Pancreas (tissue), 10 donors: ENCODE measurements around the gene MSMP. TPM values are rescaled to one million over a fixed set of nuclear protein-coding genes. Genes with fewer than 3 reads are reported as not detected.

ENCODE experiments used
- ATAC-seq, 4 donors: fragments of 200-7000 bp; cut with Tn5 transposase; one replicate each; pipeline versions ENCODE4 v1.8.0 to v1.9.1; 2020; ENCODE audit warnings: mild to moderate bottlenecking in 4 of 4, moderate library complexity in 4 of 4
- DNase-seq, 6 donors: peaks; one replicate each; pipeline ENCODE4 v3.0.0-alpha.2; 2020
- FAIRE-seq: peaks from 2 replicates; lab custom pipeline; 2012; peaks lifted over from hg19 to GRCh38; lab: Jason Lieb, UNC
- H3K27ac ChIP-seq, 4 donors: fragments of 200-600 bp; sonication (generic); 1 replicate in 3 of 4; 2 replicates in 1 of 4; pipeline versions ENCODE4 v1.5.0 to v1.8.0; 2020
- H3K27me3 ChIP-seq, 4 donors: fragments of 200-600 bp; one replicate each; pipeline ENCODE4 v1.8.0; 2021
- H3K36me3 ChIP-seq, 3 donors: fragments of 200-600 bp; sonication (generic) in 1 of 3; one replicate each; pipeline versions ENCODE4 v1.5.0 to v1.8.0; 2020 to 2021
- H3K4me1 ChIP-seq, 3 donors: fragments of 200-600 bp; one replicate each; pipeline ENCODE4 v1.8.0; 2021
- H3K4me3 ChIP-seq, 4 donors: fragments of 200-600 bp; sonication (generic) in 2 of 4; one replicate each; pipeline versions ENCODE4 v1.5.0 to v1.8.0; 2020 to 2021
- H3K9me3 ChIP-seq, 4 donors: fragments of 200-600 bp; one replicate each; pipeline ENCODE4 v1.8.0; 2021
- WGBS, 2 donors: extraction: QIAGEN DNeasy Blood & Tissue Kit; methylation state at CpG; one replicate each; pipeline ENCODE4 v1.1.7; 2013; 5-methylcytosine and 5-hydroxymethylcytosine counted together
- intact Hi-C, 3 donors: fragments of 100-400 bp; cut with DNase I; formaldehyde crosslinking; loops; one replicate each; pipeline versions ENCODE4 v1.11.1 to v1.14.2; 2022
- polyA plus RNA-seq, 2 donors: library from polyadenylated mRNA; stranded (reverse); fragments of 200-250 nt; gene quantifications; one replicate each; pipeline ENCODE4 v1.2.3, GENCODE V29; 2013
- total RNA-seq, 6 donors: library from RNA; stranded (reverse); fragmentation: NEBNext Ultra II Directional in 4 of 6; extraction: Animal tissue kit (Norgen Biotek cat#: 25700) in 4 of 6; gene quantifications; one replicate each; pipeline versions ENCODE4 v1.2.1 to v1.2.4, GENCODE V29; 2021 to 2023
- TF ChIP-seq, protein P1 (sequence below), 4 donors: fragments of 200-600 bp; sonication (generic) in 3 of 4; IDR thresholded peaks; one replicate each; pipeline versions ENCODE4 v1.5.0 to v1.8.0; 2021; ENCODE audit warnings: antibody characterized with exemption in 4 of 4
- donor health status: healthy with polysubstance abuse.
- donor health status: DM: no; HTN: no; CAD: no; lungs with moderate emphysema.
- donor health status: DM: no; HTN: no; CAD: no.
- donor health status: control.
- donor health status: control.
- donor health status: Bipolar disorder and iron deficiency.
- donor health status: DM: yes; HTN: yes; CAD: no.
- donor health status: DM: no; HTN: no; CAD: no.
- donor health status: DM: no; HTN: no; CAD: no.
- donor health status: DM: yes; HTN: yes; CAD: no.

The MSMP gene
- total and polyA plus RNA-seq, 8 donors = 0.49 to 2.3 (median 0.67) TPM; not detected in 5

DNA sequence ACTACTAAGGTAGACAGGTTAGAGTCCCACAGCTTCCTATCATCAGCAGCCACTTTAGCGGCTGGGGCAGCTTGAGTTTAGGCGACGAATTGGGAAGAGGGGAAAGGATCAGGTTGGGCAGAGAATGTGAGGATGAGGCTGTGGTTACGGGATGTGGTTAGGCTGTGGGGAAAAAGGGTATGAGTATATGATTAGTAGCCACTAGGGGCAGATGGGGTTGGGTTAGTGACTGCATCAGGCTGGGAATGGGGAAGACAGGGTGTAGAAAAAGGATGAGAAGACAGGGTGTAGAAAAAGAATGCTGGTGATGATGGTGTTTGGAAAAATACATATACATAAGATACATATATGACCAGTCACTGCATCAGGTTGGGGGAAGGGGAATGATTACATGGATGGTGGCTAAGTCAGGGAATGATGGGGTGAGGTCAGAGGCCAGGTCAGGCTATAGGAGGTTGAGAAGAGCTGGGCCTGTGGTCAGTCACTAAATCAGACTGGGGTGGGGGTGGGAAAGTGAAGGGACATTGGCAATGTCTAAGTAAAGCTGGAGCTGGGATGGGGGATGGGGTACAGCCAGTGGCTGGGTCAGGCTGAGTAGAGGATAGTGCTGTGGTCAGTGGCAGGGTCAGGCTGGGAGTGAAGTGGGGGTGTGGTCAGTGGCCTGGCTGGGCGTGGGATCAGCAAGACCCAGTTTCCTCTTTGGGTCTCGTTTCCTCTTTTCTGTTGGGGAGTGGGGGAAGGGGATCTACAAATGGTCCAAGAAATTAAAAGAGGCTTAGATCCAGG, 24.2 kb downstream of the MSMP start:
- DNase-seq = peak in 1 of 6 donors; percentile 67
- no peak for ATAC-seq
- no peaks in the 10 kb centered on the region for H3K9me3 ChIP-seq
- peak overlapping the region in 2 of 4 donors; percentile 19 to 92 for H3K27ac ChIP-seq
- peak overlapping the region in 1 of 4 donors; percentile 72 for H3K4me3 ChIP-seq
- H3K36me3 ChIP-seq = peaks cover 0 to 9% (median under 1%) of the 10 kb centered on the region in 3 donors
- peaks cover 25 to 42% (median 26%) of the 10 kb centered on the region in 3 donors for H3K4me1 ChIP-seq
- TF ChIP-seq, protein P1, sequence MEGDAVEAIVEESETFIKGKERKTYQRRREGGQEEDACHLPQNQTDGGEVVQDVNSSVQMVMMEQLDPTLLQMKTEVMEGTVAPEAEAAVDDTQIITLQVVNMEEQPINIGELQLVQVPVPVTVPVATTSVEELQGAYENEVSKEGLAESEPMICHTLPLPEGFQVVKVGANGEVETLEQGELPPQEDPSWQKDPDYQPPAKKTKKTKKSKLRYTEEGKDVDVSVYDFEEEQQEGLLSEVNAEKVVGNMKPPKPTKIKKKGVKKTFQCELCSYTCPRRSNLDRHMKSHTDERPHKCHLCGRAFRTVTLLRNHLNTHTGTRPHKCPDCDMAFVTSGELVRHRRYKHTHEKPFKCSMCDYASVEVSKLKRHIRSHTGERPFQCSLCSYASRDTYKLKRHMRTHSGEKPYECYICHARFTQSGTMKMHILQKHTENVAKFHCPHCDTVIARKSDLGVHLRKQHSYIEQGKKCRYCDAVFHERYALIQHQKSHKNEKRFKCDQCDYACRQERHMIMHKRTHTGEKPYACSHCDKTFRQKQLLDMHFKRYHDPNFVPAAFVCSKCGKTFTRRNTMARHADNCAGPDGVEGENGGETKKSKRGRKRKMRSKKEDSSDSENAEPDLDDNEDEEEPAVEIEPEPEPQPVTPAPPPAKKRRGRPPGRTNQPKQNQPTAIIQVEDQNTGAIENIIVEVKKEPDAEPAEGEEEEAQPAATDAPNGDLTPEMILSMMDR (IDR thresholded peaks at IDR 0.05) = peak; percentile 11 to 35 (median 26)
- no peak for FAIRE-seq
- 45 to 61% methylated on average over 6 of the region's 6 CpGs for WGBS, 2 donors
- intact Hi-C loops = no loop called here
- no peaks in the 10 kb centered on the region for H3K27me3 ChIP-seq

DNA sequence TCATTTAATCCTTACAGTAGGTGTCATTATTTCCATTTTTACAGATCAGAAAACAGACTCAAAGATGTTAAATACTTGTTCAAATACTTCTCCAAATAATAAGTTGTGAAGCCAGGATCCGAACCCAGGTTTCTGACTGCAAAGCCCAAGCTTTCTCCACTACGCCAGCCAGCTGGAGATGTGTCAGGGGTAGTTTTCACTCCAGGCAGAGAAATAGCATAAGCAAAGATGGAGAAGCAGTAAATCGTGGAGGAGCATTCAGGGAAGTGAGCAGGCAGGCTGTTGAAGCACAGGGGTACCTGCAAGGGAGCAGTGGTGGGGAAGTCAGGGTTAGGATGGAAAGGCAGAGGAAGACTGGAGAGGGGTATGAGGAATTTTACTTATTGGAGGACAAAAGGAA, 25.0 kb downstream of the MSMP start:
- FAIRE-seq = no peak
- 77 to 87% methylated on average over 3 of the region's 3 CpGs for WGBS, 2 donors
- Histone ChIP-seq H3K27me3 (no peaks in the 10 kb centered on the region), H3K4me1 (peaks cover 24 to 40% (median 25%) of the 10 kb centered on the region in 3 donors), H3K9me3 (no peaks in the 10 kb centered on the region), H3K27ac (peak overlapping the region in 1 of 4 donors; percentile 19), H3K36me3 (peaks cover 0 to 16% (median 8%) of the 10 kb centered on the region in 3 donors), H3K4me3 (peak overlapping the region in 1 of 4 donors; percentile 72)
- no peak for DNase-seq
- ATAC-seq = no peak
- TF ChIP-seq, protein P1 (IDR thresholded peaks at IDR 0.05) = no peak
- intact Hi-C loops = no loop called here

DNA sequence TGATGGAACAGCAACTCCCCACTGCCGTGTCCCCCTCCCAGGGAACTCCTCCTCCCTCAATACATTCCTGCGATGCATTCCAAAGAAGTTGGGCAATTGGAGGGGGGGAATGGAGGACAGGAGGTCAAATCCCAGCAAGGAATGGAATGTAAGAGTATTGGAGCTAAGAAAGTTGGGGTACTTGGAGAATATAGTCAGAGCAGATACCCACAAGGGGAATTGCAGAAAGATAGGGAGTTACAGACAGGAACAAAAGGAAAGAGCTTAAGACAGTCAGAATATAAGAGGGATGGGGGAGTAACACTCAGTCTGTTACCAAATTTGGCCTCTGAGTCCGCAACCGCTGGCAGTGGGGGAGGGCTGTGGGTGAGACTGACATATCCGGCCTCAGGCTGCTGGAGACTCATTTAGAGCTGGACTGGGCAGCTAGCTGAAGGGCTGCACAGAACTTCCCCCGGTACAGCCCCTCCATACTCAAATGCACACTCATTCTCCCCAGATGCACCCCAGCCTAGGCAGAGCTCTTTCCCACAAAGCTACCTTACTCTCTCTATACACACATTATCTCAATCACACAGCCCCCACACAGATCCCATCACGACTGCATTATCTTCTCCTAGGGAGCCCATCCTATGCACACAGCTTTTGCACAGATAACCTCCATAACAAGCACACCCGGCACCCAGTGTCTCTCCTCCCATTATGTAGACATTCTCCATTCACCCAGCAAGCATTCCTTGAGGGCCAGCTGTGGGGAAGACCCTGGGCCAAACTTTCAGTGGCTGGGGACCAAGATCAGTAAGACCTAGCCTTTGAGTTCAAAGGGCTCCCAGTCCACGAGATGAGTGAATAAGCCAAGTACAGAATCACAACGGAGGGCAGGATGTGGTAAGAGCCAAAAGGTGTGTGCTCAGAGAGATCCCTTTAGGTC, 25.8 kb downstream of the MSMP start:
- Histone ChIP-seq H3K27me3 (no peaks in the 10 kb centered on the region), H3K36me3 (peaks cover 3 to 24% (median 16%) of the 10 kb centered on the region in 3 donors), H3K4me1 (peaks cover 16 to 32% (median 19%) of the 10 kb centered on the region in 3 donors), H3K4me3 (peak overlapping the region in 1 of 4 donors; percentile 23), H3K27ac (peak overlapping the region in 2 of 4 donors; percentile 11 to 28), H3K9me3 (no peaks in the 10 kb centered on the region)
- no peak for FAIRE-seq
- TF ChIP-seq, protein P1 (IDR thresholded peaks at IDR 0.05) = no peak
- DNase-seq = peak in 1 of 6 donors; percentile 56
- 32 to 36% methylated on average over 10 of the region's 10 CpGs for WGBS, 2 donors
- no peak for ATAC-seq
- intact Hi-C loops = no loop called here

DNA sequence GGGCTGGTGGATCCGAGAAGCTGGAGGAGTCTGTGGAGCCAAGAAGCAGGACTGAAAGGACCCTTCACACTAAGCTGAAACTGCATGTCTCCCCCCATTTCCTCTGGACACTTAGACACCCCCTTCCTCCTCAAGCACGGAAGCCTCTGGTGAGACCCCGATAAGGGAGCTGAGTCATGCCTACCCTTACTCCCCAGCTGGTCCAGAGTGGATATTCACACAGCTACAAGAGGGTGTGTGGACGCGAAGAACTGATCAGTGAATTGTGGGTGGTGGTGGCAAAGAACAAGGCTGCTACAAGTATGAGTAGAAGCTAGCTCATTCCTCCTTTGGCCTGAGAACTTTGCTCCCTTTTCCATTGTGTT, 26.4 kb downstream of the MSMP start:
- FAIRE-seq (no peak), ATAC-seq (no peak), DNase-seq (no peak)
- Histone ChIP-seq H3K27ac (peak overlapping the region in 1 of 4 donors; percentile 28), H3K4me3 (peak overlapping the region in 1 of 4 donors; percentile 23), H3K4me1 (peaks cover 15 to 31% (median 18%) of the 10 kb centered on the region in 3 donors), H3K36me3 (peaks cover 3 to 30% (median 20%) of the 10 kb centered on the region in 3 donors), H3K27me3 (no peaks in the 10 kb centered on the region), H3K9me3 (no peaks in the 10 kb centered on the region)
- 65% methylated on average over 5 of the region's 5 CpGs for WGBS, 2 donors
- TF ChIP-seq, protein P1 (IDR thresholded peaks at IDR 0.05) = no peak
- intact Hi-C loops = no loop called here
